GM12891 (cell line): ENCODE data around the gene ST8SIA2.

Experiments
- PAX5 ChIP-seq: IDR thresholded peaks from 2 replicates; pipeline ENCODE4 v1.6.1; 2011; ENCODE audit warnings: low read length, moderate library complexity, mild to moderate bottlenecking; ENCODE audit not compliant: insufficient read depth, severe bottlenecking
- POLR2A ChIP-seq: IDR thresholded peaks from 2 replicates; pipeline ENCODE4 v1.6.1; 2011; ENCODE audit warnings: low read depth, low read length, control low read depth
- POLR2AphosphoS5 ChIP-seq: IDR thresholded peaks from 2 replicates; pipeline ENCODE4 v1.6.1; 2011; ENCODE audit warnings: low read depth, low read length, control low read depth
- POU2F2 ChIP-seq: IDR thresholded peaks from 2 replicates; pipeline ENCODE4 v1.6.1; 2011; ENCODE audit warnings: low read depth, mild to moderate bottlenecking, control low read depth, low read length, moderate library complexity
- SPI1 ChIP-seq: IDR thresholded peaks from 2 replicates; pipeline ENCODE4 v1.6.1; 2011; ENCODE audit warnings: low read depth, low read length, control low read depth
- TAF1 ChIP-seq: IDR thresholded peaks from 2 replicates; pipeline ENCODE4 v1.6.1; 2011; ENCODE audit warnings: low read depth, low read length, control low read depth

DNA sequence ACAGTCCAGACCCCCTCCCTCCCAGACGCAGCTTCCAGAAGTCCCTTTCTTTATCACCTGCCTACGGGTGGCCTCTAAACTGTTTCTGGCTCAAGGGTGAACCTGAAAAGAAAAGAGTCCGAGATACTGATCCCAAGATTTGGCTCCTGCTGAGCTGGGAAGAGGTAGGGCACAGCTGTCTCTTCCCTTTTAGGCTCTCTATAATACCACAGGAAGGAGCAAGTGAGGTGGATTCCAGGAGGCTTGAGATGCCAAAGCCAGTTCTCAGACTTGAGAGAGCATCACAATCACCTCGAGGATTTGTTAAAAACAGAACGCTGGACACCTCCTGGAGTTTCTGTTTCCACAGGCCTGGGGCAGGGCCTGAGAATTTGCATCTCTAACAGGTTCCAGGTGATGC is 12.3 kb downstream of the ST8SIA2 start:
- TF ChIP-seq POLR2A = no peak
- TF ChIP-seq TAF1 = no peak
- no peak for TF ChIP-seq POLR2AphosphoS5
- no peak for TF ChIP-seq PAX5
- no peak for TF ChIP-seq POU2F2
- no peak for TF ChIP-seq SPI1
